ENCODE measurements around the gene ADCY9.

GRCh38 chr16:4033951-4034350 lies 82.3 kb downstream of the ADCY9 start:
- TF ChIP-seq, protein P1, sequence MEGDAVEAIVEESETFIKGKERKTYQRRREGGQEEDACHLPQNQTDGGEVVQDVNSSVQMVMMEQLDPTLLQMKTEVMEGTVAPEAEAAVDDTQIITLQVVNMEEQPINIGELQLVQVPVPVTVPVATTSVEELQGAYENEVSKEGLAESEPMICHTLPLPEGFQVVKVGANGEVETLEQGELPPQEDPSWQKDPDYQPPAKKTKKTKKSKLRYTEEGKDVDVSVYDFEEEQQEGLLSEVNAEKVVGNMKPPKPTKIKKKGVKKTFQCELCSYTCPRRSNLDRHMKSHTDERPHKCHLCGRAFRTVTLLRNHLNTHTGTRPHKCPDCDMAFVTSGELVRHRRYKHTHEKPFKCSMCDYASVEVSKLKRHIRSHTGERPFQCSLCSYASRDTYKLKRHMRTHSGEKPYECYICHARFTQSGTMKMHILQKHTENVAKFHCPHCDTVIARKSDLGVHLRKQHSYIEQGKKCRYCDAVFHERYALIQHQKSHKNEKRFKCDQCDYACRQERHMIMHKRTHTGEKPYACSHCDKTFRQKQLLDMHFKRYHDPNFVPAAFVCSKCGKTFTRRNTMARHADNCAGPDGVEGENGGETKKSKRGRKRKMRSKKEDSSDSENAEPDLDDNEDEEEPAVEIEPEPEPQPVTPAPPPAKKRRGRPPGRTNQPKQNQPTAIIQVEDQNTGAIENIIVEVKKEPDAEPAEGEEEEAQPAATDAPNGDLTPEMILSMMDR (conservative IDR thresholded peaks at IDR 0.05; ENCODE audit: low read depth, low read length) = no peak
- no peak for TF ChIP-seq EZH2 (IDR thresholded peaks at IDR 0.05; ENCODE audit: borderline replicate concordance, low read depth, low read length, poor library complexity, severe bottlenecking)

All from A673 (cell line).